GM21576 (cell line): ENCODE data around the gene ZNF121.
"Not testable (repeated sequence)": the region's sequence is repeated elsewhere in the genome, so short reads cannot be mapped to it uniquely, and the experiment has no call there.

ENCODE experiments used
- ATAC-seq: cut with Tn5 transposase; IDR thresholded peaks from one replicate; pipeline ENCODE4 v1.9.1; 2021; ENCODE audit warnings: mild to moderate bottlenecking, moderate library complexity; ENCODE audit not compliant: unreplicated experiment

ZNF121 gene

DNA sequence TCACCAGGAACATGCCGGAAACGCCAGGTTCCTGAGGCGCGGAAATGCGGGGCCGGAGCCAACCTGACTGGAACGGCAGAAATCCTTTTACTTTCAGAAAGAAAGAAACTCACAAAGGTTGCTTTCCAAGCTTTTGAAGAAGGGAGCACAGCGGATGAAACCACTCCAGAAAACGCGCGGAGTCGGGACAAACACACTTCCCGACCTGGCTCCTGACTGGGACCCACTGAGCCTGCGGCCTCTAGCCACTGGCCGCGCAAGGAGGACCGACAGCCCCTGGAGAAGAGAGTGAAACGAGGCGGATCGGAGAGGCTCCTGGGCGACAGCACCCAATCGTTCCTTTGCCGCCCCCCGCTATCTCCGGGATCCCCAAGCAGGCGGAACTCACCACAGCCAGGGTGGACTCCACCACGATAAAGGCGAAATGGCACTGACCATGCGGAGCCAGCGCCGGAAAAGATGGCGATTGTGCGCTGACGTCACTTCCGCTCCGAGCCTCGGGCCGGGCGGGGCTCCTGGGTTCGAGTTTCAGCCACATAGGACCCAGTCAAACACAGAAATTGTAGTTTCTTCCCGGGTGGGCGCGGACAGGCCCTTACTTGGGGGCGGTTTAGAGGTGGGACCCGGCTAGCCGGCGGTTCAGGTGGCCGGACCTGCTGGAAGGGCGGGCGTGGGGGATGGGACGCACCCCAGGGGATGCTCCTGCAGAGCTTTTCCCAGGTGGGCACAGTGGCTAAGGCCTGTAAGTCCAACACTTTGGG, at the start of gene ZNF121:
Gene ZNF121 (minus strand): TSS at position 432 of the 761 bp plus-strand sequence. CDS start 16,407 bp downstream, outside the sequence.
- ATAC-seq, result no peak

DNA sequence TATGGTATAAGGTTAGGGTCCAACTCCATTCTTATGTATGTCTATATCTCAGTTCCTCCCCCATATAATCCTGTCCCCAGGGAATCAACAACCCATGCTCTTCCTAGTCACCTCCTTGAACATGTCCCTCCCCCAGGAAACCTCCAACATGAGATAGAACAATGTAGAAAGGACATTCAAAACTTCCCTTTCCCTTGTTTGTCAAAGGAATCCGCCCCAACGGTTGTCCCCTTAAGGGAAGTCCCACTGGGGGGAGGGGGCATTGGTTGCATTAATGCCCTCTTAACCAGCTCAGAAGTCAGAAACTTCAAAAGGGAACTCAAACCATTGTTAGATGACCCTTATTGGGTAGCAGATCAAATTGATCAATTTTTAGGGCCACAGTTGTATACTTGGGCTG, 43.6 kb upstream of the ZNF121 start:
- ATAC-seq, result no peak

DNA sequence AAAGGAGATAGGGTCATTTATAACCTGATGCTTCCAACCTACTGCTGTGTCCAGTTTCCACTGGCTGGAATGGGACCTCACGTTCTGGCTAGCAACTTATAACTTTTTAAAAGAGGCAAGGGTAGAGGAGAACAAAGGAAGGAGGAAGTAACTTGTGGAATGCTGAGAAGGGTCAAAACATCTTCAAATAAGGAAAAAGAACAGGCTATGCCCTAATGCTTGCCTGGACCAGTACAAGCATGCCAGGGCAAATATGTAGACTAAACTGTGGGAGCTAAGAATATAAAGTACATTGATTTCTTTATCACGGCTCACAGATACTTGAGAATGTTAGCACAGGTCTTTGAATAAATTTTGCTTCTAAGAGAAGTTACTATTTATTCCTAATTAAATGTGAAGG, 38.2 kb upstream of the ZNF121 start:
- ATAC-seq, result no peak

DNA sequence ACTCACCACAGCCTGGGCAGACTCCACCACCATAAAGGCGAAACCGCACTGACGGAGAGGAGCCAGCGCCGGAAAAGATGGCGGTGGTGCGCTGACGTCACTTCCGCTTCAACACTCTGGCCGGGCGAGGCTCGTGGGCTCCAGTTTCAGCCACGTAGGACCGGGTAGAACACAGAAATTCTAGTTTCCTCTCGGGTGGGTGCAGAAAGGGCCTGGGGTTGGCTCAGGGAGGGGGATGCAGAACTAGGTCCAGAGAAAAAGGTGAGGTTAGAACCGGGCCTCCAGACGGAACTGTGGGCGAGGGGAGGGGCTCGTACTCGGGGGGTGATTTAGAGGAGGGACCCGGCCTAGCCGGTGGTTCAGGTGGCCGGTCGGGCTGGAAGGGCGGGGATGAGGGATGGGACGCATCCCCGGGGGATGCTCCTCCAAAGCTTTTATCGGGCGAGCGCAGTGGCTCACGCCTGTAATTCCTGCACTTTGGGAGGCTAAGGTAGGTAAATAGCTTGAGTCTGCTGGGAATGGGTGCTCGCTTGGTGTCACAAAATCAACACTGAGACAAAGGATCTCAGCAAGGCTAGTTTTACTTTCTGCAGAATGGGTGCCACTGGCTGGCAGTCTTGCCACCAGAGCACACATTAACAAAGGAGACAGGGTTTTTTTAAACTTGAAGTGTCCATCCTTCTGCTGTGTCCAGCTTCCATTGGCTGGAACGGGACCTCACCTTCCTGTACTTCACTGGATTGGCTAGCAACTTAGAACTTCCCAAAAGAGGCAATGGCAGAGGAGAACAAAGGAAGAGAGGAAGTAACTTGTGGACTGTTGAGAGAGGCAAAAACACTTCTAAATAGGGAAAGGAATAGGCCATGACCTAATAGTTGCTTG, 37.1 kb upstream of the ZNF121 start, which contains the start of gene ZNF561:
Gene ZNF561 (minus strand): TSS at position 77 of the 882 bp plus-strand sequence. CDS start 1,776 bp downstream, outside the sequence.
- ATAC-seq, result peak; percentile 75

DNA sequence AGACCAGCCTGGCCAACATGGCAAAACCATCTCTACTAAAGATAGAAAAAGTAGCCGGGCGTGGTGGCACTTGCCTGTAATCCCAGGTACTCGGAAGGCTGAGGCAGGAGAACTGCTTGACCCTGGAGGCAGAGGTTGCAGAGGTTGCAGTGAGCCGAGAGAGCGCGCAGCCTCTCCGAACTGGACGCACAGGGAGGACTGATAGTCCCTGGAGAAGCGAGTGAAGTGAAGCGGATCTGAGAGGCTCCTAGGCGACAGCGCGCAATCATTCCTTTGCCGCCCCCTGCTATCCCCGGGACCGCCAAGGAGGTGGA, 36.5 kb upstream of the ZNF121 start:
- no peak for ATAC-seq

DNA sequence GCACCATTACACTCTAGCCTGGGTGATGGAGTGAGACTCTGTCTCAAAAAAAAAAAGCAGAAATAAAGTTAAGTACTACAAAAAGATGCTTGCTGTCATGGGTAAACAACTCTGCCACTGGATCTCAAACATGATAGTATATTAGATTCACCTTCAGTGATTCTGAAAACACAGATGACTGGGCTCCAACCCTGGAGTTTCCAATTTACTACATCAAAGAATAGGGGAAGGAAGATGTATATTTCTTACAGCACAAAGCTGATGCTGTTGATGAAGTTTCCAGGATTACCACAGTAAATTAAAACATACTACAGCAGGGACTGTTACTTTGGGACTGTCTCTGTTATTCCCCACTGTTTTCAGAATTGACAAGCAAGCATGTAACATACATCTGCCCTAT, 31.5 kb upstream of the ZNF121 start:
- ATAC-seq, result no peak

DNA sequence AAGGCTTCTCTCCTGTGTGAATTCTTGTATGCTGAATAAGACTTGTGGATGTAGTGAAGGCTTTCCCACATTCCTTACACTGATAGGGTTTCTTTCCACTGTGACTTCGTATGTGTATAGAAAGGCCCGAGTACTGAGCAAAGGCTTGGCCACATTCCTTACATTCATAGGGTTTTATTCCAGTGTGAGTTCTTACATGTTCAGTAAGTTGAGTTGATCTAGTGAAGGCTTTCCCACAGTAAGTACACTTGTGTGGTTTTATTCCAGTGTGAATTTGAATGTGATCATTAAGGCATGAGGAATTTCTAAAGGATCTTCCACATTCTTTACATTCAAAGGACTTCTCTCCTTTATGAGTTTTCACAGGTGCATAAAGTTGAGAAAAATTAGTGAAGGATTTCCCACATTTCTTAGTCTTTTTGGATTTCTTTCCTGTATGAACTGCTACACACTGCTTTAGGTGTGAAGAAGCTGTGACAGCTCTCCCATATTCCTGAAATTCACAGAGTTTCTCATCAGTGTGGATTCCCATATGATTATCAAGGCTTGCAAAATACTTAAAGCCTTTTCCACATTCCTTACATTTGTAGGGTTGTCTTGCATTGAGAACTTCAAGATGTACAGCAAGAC, 26.3 kb upstream of the ZNF121 start:
- no peak for ATAC-seq

DNA sequence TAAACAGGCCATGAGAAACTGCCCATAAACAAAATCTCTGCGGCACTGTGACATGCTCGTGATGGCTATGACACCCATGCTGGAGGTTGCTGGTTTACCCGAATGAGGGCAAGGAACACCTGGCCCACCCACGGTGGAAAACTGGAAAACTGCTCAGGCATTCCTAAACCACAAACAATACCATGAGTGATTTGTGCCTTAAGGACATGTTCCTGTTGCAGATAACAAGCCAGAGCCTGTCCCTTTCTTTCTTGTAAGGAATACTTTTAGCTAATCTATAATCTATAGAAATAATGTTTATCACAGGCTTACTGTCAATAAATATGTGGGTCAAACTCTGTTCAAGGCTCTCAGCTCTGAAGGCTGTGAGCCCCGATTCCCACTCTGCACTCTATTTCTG, 24.6 kb upstream of the ZNF121 start:
- ATAC-seq, result no peak

DNA sequence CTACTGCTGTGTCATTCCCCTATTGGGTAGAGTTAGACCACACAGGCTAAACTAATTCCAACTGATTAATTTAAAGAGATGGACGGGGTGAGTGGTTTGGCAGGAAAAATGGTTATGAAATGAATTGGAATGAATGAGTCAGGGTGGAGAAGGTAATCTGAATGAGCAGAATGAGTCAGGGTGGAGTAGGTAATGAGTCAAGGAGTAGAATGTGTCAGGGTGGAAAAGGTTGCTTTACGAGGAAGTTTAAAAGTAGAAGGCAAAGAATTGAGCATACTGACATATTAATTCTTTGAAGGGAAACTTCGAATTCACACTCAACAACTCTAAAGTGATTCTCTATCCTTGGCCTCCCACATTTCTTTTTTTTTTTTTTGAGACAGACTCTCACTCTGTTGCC, 12.7 kb upstream of the ZNF121 start:
- no peak for ATAC-seq

DNA sequence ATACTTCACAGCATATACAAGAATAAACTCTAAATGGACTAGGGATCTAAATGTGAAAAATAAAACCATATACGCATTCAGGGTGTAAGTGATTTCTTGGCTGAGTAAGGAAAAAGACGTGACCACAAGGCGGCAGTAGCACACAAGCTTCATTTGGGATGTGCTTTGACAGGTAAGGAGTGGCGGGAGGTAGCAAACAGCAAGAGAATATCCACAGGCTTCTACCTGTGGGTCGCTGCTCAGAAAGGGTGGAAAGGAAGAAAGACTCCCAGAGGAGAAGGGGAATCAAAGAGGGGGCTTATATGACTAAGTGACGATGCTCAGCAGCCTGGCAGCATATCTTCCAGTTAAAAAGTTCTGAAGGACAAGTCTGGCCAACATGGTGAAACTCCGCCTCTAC, 2.5 kb upstream of the ZNF121 start:
- ATAC-seq, result no peak

DNA sequence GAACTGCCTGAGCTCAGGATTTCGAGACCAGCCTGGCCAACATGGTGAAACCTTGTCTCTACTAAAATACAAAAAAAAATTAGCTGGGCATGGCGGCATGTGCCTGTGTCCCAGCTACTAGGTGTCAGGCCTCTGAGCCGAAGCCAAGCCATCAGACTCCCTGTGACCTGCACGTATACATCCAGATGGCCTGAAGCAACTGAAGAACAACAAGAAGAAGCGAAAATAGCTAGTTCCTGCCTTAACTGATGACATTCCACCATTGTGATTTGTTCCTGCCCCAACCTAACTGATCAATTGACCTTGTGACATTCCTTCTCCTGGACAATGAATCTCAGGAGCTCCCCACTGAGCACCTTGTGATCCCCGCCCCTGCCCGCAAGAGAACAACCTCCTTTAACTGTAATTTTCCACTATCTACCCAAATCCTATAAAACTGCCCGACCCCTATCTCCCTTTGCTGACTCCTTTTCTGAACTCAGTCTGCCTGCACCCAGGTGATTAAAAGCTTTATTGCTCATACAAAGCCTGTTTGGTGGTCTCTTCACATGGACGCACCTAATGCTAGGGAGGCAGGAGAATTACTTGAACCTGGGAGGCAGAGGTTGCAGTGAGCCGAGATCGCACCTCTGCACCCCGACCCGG, 2.1 kb downstream of the ZNF121 start:
- not testable (repeated sequence) for ATAC-seq

DNA sequence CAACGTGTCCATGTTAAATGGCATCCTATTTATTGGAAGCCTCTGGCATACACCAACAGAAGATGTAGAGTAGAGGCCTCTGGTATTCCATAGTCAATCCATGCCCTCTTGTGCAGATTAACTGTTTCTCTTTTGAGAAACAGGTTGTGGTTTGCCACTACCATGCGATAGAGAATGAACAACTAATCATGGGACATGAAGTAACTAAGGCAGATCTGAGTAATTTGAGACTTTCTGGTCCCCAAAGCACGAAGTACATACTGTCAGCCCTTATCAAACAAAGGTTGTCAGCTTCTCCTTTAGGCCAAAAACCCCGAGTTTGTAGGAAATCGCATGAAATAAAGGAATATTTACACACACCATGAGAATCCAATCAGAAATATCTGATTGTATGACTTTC, 3.6 kb downstream of the ZNF121 start:
- ATAC-seq, result no peak

DNA sequence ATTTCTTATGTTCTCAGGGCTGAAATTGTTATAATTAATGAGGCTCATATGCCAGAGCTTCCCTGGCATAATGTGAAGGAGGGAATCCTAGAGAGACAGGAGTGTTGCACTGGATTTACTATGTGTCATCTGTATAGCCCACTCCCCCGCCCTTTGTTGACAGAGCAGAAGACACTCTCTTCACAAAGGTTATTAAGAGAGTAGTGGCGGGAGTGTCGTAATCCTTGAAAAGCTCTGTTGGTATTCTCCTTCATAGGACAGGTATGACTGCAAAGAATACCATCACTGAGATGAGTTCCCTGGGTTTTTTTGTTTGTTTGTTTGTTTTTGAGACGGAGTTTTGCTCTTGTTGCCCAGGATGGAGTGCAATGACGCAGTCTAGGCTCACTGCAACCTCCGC, 14.0 kb downstream of the ZNF121 start:
- ATAC-seq, result no peak

DNA sequence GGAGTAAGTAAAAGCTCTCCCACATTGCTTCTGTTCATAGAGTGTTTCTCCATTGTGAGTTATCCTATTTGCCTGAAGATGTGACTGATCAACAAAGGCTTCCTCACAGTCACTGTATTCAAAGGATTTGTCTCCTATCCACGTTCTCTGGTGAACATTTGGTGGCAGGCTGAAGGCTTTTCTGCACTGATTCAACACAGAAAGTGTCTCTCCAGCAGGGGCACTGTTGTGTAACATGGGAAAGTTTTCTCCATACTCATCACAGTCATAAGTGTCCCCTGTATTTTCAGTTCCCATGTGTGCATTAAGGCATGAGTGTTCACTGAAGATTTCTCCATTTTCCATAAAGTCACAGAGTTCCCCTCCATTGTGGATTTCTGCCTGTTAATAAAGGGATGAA, 17.6 kb downstream of the ZNF121 start:
- ATAC-seq, result no peak

DNA sequence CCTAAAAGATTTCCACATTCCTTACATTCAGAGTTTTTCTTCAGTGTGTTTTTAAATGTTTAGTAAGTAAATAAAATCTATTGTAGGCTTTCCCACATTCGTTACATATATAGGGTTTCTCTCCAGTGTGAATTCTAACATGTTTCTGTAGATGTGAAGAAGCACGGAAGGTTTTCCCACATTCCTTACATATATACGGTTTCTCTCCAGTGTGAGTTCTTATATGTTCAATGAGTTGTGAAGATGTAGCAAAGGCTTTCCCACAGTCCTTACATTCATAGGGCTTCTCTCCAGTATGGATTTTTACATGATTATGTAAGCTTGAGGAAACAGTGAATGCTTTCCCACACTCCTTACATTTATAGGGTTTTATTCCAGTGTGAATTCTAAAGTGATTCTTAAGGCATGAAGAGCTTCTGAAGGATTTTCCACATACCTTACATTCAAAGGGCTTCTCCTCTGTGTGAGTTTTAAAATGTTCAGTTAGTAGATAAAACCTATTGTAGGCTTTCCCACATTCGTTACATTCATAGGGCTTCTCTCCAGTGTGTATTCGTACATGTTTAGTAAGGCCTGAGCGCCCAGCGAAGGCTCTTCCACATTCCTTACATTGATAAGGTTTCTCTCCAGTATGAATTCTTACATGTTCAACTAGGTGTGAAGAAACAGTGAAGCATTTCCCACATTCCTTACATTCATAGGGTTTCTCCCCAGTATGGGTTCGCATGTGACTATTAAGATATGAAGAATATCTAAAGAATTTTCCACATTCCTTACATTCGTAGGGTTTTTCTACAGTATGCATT, 18.2 kb downstream of the ZNF121 start:
- no peak for ATAC-seq

DNA sequence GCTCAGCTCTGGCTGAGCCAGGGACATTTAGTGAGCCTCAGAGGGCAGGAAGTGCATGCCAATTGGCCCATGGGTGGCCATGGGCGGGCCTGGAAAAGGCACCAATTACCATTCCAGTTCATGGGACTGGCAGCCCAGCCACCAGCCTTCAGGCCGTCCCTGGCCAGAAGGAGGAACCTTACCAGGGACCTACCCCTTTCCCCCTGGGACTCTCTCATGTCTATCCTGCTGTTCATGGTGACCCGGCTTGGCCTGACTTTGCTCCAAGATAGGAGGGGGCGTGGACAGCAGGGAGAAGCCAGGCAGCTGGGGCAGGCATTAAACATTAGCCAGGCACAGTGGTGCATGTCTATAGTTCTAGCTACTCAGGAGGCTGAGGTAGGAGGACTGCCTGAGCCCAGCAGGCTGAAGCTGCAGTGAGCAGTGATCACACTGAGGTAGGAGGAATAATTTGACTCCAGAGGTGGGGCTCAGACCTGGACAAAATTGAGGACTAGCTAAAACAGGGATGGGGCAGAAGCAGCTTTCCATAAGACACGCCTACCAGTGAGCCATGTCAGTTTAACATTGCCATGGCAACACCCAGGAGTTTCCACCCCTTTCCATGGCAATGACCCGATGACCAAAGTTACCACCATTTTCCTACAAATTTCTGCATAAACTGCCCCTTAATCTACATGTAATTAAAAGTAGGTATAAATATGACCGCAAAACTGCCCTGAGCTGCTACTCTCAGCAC, 31.6 kb downstream of the ZNF121 start:
- ATAC-seq, result no peak

DNA sequence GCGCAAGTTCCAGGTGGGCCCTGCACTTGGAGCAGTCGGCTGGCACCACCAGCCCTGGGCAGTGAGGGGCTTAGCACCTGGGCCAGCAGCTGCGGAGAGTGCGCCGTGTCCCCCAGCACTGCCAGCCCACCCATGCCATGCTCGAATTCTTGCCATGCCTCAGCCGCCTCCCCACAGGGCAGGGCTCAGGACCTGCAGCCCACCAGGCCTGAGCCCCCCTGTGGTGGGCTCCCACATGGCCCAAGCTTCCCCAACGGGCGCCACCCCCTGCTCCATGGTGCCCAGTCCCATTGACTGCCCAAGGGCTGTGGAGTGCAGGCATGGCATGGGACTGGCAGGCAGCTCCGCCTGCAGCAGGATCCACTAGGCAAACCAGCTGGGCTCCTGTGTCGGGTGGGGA, 36.4 kb downstream of the ZNF121 start:
- no peak for ATAC-seq

DNA sequence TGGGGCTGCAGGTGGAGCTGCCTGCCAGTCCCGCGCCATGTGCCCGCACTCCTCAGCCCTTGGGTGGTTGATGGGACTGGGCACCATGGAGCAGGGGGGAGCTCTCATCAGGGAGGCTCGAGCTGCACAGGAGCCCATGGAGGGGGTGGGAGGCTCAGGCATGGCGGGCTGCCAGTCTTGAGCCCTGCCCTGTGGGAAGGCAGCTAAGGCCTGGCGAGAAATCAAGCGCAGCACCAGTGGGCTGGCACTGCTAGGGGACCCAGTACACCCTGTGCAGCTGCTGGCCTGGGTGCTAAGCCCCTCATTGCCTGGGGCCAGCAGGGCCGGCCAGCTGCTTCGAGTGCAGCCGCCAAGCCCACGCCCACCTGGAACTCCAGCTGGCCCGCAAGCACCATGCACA, 43.0 kb downstream of the ZNF121 start:
- not testable (repeated sequence) for ATAC-seq

DNA sequence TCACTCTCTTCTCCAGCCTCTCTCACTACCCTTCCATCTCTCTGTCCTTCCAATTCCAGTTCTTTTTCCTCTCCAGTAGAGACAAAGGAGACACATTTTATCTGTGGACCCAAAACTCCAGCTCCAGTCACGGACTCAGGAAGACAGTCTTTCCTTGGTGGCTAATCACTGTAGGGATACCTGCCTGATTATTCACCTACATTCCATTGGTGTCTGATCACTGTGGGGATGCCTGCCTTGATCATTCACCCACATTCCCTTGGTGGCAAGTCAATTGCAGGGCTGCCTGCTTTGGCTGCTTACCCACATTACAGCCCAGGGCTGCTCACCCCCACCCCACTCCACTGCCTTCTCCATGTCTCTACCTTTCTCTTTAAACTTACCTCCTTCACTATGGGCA, 44.4 kb downstream of the ZNF121 start:
- ATAC-seq, result not testable (repeated sequence)

DNA sequence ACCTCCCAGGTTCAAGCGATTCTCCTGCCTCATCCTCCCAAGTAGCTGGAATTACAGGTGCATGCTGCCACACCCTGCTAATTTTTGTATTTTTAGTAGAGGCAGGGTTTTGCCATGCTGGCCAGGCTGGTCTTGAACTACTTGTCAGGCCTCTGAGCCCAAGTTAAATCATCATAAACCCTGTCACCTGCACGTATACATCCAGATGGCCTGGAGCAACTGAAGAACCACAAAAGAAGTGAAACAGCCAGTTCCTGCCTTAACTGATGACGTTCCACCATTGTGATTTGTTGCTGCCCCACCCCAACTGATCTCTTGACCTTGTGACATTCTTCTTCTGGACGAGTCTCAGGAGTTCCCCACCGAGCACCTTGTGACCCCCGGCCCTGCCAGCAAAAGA, 45.1 kb downstream of the ZNF121 start:
- ATAC-seq, result not testable (repeated sequence)
